ENCODE measurements around the gene OPN1MW2.
"Not testable (repeated sequence)": the region's sequence is repeated elsewhere in the genome, so short reads cannot be mapped to it uniquely, and the experiment has no call there.

Gene OPN1MW2

DNA sequence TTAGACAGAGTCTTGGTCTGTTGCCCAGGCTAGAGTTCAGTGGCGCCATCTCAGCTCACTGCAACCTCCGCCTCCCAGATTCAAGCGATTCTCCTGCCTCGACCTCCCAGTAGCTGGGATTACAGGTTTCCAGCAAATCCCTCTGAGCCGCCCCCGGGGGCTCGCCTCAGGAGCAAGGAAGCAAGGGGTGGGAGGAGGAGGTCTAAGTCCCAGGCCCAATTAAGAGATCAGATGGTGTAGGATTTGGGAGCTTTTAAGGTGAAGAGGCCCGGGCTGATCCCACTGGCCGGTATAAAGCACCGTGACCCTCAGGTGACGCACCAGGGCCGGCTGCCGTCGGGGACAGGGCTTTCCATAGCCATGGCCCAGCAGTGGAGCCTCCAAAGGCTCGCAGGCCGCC lies at the start of gene OPN1MW2:
Gene OPN1MW2, plus strand, starts transcription at position 301 of the 400 bp plus-strand sequence. Its CDS starts 60 bp downstream, at position 361.
- not testable (repeated sequence) for DNase-seq

GRCh38 chrX:154172535-154172943 lies 47.0 kb upstream of the OPN1MW2 start:
- not testable (repeated sequence) for DNase-seq

DNA sequence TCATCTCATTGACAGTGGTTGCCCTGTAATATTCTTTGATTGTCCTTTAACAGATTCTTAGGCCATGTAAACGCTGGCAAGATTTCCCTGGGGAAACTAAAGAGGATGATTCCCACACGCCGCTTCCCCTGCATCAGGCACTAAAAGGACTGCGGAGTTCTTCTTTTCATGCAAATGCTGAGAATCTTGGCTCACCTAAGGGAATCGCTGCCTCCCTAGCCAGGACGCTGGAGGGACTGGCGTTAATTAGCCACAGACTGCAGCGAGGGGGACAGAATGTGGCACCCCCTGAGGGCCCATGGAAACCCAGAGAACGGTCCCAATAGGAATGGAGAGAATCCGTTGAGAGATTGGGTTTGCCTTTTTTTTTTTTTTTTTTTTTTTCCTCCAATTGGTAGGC lies 45.2 kb upstream of the OPN1MW2 start:
- DNase-seq, result not testable (repeated sequence)

DNA sequence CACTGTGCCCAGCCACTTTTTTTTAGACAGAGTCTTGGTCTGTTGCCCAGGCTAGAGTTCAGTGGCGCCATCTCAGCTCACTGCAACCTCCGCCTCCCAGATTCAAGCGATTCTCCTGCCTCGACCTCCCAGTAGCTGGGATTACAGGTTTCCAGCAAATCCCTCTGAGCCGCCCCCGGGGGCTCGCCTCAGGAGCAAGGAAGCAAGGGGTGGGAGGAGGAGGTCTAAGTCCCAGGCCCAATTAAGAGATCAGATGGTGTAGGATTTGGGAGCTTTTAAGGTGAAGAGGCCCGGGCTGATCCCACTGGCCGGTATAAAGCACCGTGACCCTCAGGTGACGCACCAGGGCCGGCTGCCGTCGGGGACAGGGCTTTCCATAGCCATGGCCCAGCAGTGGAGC lies 37.3 kb upstream of the OPN1MW2 start, which contains the start of gene OPN1MW:
Gene OPN1MW, plus strand, starts transcription at position 301 of the 400 bp plus-strand sequence. Its CDS starts 82 bp downstream, at position 383.
- DNase-seq, result not testable (repeated sequence)

DNA sequence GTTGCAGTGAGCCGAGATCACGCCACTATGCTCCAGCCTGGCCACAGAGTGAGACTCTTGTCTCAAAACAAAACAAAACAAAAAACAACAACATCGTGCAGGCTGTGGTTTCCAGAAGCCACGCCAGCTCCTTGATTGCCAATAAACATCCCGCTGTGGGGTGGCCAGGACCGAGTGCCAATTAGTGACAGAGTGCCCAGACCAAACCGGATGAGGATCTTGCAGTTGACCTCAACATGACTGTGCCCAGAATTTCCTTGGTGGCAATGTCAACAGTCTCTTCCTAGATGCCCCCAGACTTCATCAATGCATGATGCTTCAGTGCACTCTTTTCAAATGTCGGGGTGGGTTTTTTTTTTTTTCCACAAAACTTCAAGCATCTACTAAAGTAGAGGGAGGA lies 35.8 kb upstream of the OPN1MW2 start:
- DNase-seq, result not testable (repeated sequence)

DNA sequence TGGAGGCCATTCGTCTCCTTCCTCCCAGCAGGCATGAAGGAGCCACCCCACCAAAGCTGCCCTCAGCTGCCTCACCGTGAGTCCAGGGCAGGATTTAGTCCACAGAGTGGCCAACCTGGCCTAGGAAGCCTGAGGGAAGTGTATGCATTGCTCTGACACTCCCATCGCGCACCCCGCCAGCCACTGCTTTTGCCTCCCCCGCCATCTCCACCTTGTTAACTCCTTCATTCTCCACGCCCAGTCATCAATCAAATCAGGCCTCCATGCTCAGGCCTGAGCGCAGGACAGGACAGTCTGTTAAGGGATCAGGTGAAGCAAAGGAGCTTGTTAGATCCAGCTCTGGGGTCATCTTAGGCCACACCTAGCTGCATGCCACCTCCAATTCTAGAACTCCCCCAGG lies 26.7 kb upstream of the OPN1MW2 start:
- not testable (repeated sequence) for DNase-seq

- DNase-seq, result not testable (repeated sequence)
These were observed 25.2 kb upstream of the OPN1MW2 start for GRCh38 chrX:154194316-154194715.

GRCh38 chrX:154196466-154196865 lies 23.1 kb upstream of the OPN1MW2 start:
- not testable (repeated sequence) for DNase-seq

- not testable (repeated sequence) for DNase-seq
These were observed 9.7 kb upstream of the OPN1MW2 start for GRCh38 chrX:154209670-154210418.

GRCh38 chrX:154211057-154211456 lies 8.5 kb upstream of the OPN1MW2 start:
- not testable (repeated sequence) for DNase-seq

DNA sequence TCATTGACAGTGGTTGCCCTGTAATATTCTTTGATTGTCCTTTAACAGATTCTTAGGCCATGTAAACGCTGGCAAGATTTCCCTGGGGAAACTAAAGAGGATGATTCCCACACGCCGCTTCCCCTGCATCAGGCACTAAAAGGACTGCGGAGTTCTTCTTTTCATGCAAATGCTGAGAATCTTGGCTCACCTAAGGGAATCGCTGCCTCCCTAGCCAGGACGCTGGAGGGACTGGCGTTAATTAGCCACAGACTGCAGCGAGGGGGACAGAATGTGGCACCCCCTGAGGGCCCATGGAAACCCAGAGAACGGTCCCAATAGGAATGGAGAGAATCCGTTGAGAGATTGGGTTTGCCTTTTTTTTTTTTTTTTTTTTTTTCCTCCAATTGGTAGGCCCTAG lies 8.1 kb upstream of the OPN1MW2 start:
- DNase-seq, result not testable (repeated sequence)

DNA sequence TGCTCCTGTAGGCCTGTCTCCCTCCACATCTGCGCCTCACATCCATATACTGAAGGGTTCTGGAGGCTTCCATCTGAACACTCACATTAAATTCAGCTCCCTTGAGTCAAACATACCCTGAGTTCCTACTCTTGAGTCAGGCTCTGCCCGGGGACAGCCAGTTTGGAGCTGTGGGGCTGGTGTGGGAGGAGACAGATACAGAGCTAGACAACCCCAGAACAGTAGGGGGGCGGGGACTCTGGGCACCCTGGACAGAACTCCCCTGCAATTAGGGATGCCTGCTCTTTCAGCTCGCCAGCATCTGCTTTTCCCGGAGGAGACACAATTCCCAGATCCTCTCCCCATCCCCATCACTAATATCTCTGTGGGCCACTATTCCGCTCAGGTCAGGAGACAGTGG lies 5.7 kb downstream of the OPN1MW2 start:
- DNase-seq, result not testable (repeated sequence)

DNA sequence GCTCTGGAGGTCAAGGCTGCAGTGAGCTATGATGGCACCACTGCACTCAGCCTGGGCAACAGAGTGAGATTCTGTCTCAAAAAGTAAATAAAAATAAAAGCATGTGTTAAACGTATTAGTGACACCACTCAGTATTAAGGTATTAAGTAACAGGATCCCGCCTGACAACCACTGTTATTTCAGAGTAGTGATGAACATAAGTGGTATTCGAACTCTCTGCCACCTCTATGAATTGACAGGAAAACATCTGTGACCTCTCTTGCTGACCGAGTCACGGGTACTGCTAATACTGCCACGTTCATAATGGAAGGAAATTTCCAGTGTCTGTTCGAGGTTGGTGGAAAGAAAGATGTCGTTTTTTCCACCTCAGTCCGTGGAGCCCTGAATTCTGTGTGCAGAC lies 7.2 kb downstream of the OPN1MW2 start:
- DNase-seq, result not testable (repeated sequence)

DNA sequence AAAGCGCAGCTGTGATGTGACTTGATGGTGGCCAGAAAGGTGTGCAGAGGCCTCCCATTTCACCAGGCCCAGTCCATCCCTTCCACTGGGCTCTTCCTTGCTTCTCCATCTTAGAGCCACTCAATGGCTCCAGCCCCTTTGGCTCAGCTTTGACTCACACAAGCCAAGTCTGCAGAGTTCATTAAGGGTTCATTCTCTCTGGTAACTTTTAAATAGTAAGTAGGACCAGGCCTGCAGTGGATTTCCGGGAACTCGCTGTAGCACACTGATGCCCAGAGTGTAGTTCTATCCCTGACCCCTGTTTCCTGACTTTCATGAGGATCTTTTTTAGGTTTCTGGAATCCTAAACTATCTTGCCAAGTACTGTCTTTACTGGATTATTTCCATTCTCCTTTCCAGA lies 11.9 kb downstream of the OPN1MW2 start:
- DNase-seq, result not testable (repeated sequence)

- DNase-seq, result not testable (repeated sequence)
These were observed 14.1 kb downstream of the OPN1MW2 start for GRCh38 chrX:154233620-154234019.

GRCh38 chrX:154238939-154239559 lies 19.5 kb downstream of the OPN1MW2 start:
- not testable (repeated sequence) for DNase-seq

DNA sequence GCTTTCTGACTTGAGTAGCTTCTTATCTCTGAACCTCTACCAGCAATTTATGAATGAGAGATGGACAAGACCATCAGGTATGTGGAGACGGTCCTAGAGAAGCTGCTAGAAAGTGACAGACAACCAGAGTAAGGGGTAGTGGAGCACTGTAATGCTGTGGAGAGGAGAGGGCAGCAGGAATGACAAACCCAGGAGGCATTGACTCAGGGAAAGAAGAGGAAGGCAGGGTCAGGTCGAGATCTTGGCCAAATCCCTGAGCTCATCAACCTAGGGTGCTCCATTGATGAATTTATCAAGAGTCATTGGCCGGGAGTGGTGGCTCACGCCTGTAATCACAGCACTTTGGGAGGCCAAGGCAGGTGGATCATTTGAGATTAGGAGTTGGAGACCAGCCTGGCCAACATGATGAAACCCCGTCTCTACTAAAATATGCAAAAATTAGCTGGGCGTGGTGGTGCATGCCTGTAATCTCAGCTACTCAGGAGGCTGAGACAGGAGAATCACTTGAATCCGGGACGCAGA lies 20.5 kb downstream of the OPN1MW2 start:
- not testable (repeated sequence) for DNase-seq

DNA sequence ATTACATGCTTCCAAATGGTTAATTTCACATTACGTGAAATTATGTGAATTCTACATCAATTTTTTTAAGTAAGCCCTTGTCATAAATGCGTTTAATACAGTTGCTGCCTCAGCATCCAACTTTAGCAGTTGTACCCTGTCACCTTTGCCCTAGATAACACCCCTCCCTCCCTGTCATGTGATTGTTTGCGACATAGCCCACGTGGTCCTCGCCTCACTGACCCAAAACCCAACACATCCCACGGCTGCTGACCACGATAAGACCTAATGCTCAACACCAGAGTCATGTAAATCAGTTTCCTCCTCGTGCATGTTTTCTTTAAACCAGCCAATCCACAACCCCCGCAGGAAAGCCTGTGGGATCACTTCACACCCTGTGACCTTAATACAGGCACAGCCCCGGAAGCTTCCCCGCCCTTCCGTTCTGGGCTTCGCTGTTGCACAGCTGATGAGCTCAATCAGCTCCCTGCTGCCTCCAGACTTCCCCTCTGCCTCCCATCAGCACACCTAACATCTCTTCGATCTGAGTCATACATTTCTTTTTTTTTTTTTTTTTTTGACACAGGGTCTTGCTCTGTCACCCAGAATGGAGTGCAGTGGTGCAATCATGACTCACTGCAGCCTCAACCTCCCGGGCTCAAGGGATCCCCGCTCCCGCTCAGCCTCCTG lies 28.0 kb downstream of the OPN1MW2 start:
- not testable (repeated sequence) for DNase-seq

GRCh38 chrX:154248076-154248475 lies 28.5 kb downstream of the OPN1MW2 start:
- not testable (repeated sequence) for DNase-seq

GRCh38 chrX:154257282-154257681 lies 37.7 kb downstream of the OPN1MW2 start, which contains the start of gene OPN1MW3:
Gene OPN1MW3, plus strand, starts transcription at chrX:154257582. Its CDS starts 38 bp downstream, at chrX:154257620.
- DNase-seq, result not testable (repeated sequence)

DNA sequence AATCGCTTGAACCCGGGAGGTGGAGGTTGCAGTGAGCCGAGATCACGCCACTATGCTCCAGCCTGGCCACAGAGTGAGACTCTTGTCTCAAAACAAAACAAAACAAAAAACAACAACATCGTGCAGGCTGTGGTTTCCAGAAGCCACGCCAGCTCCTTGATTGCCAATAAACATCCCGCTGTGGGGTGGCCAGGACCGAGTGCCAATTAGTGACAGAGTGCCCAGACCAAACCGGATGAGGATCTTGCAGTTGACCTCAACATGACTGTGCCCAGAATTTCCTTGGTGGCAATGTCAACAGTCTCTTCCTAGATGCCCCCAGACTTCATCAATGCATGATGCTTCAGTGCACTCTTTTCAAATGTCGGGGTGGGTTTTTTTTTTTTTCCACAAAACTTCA lies 39.2 kb downstream of the OPN1MW2 start:
- DNase-seq, result not testable (repeated sequence)

GRCh38 chrX:154263072-154263471 lies 43.5 kb downstream of the OPN1MW2 start:
- not testable (repeated sequence) for DNase-seq

GRCh38 chrX:154269245-154269644 lies 49.7 kb downstream of the OPN1MW2 start:
- DNase-seq, result not testable (repeated sequence)
